ENCODE data around the gene SYNGAP1.

Gene SYNGAP1

DNA sequence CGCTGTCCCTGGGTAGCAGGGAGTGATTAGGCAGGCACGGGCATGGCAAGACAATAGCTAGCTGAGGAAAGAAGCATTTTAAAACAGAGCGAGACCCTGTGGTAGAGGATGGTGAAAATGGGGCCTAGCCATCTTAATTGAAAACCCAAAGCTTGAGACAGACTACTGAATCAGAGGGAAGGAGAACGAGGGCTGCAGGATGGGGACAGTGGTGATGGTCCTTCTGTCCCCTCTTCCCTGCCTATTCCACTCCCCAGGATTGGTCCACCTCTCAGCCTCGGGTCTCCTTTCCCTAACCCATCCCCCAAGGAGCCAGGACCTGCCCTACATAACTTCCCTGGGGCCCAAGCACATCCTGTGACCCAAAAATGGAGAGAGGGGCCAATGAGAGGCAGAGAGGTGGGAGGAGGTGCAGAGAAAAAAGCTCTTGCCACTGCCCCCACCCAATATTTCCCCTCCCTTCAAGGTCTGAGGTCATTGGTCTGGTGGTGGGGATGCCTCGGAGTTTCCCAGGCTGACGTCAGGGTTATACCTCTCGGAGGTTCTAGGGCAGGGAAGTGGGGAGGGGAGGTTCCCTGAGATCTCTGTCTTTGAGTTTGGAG lies 1.1 kb upstream of the SYNGAP1 start:
- Mint-ChIP-seq H3K36me3 (ENCODE audit: insufficient read depth) (peaks cover 28% of the 10 kb centered on the region), H3K4me1 (peaks cover 60% of the 10 kb centered on the region), H3K9me3 (no peaks in the 10 kb centered on the region), H3K27me3 (no peaks in the 10 kb centered on the region), H3K4me3 (peak overlapping the region; percentile 82), H3K27ac (ENCODE audit: low read depth) (peak overlapping the region; percentile 97)
- no peak for DNase-seq (ENCODE audit: low spot score in 2 of 2)
- no peak for ATAC-seq (replicated peaks; ENCODE audit: extremely low read depth, poor library complexity, severe bottlenecking)

DNA sequence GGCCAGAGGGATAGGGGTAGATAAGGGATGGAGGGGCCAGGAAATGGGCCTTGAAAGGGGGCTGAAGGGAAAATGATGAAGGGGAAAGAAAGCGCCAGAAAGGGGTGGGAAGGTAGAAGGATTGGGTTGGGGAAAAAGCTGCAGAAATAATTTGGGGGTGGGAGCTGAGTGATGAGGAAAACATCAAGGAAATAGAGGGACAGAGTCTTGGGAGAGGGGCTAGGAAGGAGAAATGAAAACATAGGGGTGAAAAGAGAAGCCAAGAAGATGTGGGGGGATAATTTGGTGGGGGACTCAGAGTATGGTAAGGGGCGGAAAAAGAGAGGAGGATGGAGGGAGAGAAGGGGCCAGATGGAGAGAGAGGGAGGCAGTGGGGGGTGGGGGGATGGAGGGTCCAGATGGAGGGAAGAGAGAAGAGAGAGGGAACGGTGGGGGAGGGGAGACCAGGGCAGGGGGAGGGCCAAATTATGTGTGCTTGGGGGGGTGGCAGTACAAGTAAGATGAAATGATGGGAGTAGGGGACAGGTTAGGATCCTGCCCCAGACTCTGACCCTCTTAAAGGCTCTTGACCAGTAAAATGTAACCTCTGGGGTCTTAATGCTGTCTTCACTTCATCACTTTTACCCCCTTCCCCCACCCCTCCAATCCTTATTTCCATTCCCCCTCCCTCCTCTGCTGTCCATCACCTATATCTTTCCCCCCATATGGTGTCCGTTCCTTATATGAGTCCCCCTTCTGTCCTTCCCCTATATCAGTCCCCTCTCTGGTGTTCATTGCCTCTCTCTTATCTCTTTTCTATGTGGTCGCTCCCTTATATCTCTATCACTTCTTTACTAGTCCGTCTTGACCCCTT lies 852 bp downstream of the SYNGAP1 start:
- Mint-ChIP-seq H3K36me3 (ENCODE audit: insufficient read depth) (peaks cover 19% of the 10 kb centered on the region), H3K27ac (ENCODE audit: low read depth) (peak overlapping the region; percentile 2), H3K9me3 (no peaks in the 10 kb centered on the region), H3K4me3 (peak overlapping the region; percentile 1), H3K27me3 (no peaks in the 10 kb centered on the region), H3K4me1 (peaks cover 61% of the 10 kb centered on the region)
- ATAC-seq (replicated peaks; ENCODE audit: extremely low read depth, poor library complexity, severe bottlenecking) (no peak), DNase-seq (ENCODE audit: low spot score in 2 of 2) (no peak)

DNA sequence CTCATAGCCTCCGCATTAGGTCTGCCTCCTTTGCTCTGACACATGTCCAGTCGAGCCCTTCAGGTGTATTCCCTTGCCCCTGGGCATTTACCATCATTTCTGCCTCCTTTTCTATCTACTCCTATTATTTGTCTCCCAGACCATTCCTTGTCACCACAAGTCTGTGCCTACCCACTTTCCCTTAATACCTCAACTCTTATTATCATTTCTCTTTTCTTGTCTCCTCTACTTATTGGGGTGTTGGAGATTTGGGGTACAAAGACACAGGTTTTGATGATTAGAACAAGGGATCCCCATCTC lies 1.4 kb downstream of the SYNGAP1 start:
- H3K9me3 Mint-ChIP-seq: no peaks in the 10 kb centered on the region
- H3K36me3 Mint-ChIP-seq (ENCODE audit: insufficient read depth): peaks cover 17% of the 10 kb centered on the region
- peak overlapping the region; percentile 2 for H3K27ac Mint-ChIP-seq (ENCODE audit: low read depth)
- peaks cover 59% of the 10 kb centered on the region for H3K4me1 Mint-ChIP-seq
- H3K27me3 Mint-ChIP-seq: no peaks in the 10 kb centered on the region
- DNase-seq (ENCODE audit: low spot score in 2 of 2) (no peak), ATAC-seq (replicated peaks; ENCODE audit: extremely low read depth, poor library complexity, severe bottlenecking) (no peak)
- H3K4me3 Mint-ChIP-seq: peak overlapping the region; percentile 1

DNA sequence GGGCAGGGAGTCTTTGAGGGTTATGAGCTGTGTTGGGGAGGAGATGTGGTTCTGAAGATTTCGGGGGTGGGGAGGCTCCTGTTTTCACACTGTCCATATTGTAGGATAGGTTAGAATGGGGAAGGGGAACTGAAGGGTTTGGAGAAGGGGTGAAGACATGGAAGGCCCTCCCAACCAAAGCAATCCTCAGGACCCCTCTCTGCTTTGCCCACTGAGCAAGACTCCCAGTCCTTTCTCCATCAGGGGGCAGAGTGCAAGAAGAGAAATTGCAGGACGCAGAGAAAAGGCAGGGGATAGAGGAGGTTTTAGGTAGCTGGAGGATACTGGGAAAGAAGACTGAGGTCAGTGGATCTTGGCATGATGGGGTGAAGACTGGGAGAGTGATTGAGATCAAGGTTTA lies 3.9 kb downstream of the SYNGAP1 start:
- Mint-ChIP-seq H3K4me3 (peak overlapping the region; percentile 79), H3K27ac (ENCODE audit: low read depth) (peak overlapping the region; percentile 87), H3K27me3 (no peaks in the 10 kb centered on the region), H3K9me3 (no peaks in the 10 kb centered on the region), H3K36me3 (ENCODE audit: insufficient read depth) (peaks cover 21% of the 10 kb centered on the region), H3K4me1 (peaks cover 54% of the 10 kb centered on the region)
- no peak for DNase-seq (ENCODE audit: low spot score in 2 of 2)
- ATAC-seq (replicated peaks; ENCODE audit: extremely low read depth, poor library complexity, severe bottlenecking): no peak

DNA sequence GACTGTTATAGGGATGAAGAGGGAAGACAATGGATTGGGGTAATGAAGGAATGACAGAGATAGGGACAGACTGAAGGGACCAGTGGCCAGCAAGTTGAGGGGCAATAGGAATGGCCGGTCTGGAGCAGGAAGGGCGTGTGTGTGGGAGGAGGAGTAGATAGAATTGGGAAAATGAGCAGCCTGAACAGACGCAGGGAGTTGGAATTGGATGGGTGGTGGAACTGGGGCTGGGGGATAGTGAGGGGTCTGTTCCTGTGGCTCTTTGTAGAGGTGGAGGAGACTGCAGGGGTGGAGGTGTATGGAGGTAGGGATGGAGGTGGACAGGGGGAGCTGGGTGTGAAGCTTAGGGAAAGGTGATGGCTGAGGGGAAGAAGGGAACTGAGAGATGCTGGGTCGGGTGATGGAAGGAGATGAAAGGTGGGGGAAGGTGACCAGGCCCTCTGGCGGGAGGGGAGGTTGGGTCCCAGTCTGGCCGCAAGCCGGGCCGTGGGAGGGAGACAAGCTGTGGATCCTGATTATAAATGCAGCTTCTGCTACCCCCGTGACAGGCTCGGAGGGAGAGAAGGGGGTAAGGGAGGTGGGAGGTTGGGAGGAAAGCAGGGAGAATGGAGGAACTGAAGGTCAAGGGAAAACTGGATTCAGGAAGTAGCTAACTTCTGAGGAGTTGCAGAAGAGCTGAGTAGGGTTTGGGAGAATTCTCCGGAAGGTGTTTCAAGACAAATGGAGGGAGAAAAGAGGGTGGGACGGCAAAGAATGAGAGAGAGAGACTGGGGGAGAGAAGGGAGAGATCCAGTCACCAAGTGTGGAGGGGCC lies 5.2 kb downstream of the SYNGAP1 start:
- Mint-ChIP-seq H3K4me1 (peaks cover 58% of the 10 kb centered on the region), H3K36me3 (ENCODE audit: insufficient read depth) (peaks cover 25% of the 10 kb centered on the region), H3K27ac (ENCODE audit: low read depth) (peak overlapping the region; percentile 87), H3K9me3 (no peaks in the 10 kb centered on the region), H3K27me3 (no peaks in the 10 kb centered on the region), H3K4me3 (peak overlapping the region; percentile 79)
- ATAC-seq (replicated peaks; ENCODE audit: extremely low read depth, poor library complexity, severe bottlenecking): no peak
- DNase-seq (ENCODE audit: low spot score in 2 of 2): no peak

DNA sequence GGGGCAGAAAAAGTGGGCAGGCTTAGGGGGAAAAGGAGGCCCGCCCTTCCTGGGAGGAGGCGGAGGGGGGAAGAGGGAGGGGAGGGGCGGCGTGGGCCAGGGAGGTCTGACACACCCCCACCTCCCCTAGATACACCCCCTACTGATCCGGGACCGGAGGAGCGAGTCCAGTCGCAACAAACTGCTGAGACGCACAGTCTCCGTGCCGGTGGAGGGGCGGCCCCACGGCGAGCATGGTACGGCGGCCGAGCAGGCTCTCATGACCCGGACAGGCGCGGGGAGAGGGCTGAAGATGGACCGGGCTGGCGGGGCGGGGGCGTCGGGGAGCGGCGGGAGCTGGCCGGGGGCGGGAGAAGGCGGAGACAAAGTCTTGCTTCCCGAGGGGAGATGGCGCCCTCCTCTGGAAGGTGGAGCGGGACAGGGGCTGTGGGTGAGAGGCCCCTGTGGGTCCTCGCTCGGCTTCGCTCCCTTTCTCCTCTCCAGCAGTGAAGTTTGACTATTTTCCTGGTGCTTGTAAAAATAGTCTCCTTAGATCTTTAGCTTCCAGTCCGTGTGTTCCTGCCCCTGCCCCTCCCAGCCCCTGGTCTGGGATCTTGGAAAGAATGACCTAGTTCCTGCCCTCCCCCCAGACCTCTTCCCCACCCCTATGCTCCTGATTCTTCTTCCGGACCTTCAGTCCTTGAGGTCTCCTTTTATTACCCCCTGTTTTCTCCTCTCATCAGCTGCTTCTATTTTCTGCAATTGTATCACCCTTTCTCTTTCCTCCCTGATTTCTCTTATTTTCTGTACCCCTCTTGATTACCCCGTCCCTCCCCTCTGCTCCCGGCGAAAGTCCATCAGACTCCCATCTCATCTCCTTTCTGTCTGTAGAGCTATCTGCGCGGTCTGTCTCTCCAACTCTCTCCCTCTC lies 6.1 kb downstream of the SYNGAP1 start:
- H3K27me3 Mint-ChIP-seq: no peaks in the 10 kb centered on the region

DNA sequence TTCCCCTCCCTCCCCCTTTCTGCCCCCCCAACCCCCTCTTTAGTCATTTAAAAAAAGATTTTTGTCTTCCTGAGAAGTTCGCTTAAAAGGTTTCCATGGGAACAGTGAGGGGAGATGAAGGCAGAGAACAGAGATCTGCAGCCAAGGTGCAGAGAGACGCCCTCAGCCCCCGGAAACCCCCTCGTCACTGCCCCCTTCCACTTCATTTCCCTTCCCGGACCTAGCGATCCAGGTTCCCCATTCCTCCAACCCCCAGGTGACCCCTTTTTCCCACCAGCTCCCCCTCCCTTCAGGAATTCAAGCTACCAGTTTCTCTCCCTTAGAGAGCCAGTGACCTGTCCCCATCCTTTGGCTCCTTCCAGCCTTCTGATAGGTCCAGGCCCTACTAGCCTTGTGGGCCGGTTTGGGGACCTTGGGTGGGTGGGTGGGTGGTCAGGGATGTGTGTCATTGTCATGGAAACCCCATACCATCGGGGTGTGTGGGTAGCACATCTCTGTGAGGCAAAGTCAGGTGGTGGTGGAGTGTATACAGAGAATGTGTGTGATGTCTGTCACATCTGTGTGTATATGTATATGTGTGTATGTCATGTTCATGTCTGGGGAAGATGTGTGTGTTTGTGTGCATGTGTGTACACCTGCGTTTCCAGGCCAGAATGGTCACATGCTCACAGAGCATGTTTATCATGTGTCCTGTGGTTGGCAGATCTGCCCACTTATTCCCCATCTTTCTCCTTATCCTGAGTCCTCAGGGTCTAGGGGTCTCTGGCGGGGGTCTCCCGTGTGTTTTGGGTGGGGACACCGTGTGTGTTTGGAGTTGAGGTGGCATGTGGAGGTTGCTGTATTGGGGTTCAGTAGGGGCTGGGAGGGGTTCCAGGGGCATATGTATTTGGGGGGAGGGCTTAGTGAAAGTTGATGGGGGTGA lies 7.0 kb downstream of the SYNGAP1 start:
- Mint-ChIP-seq H3K4me1 (peaks cover 74% of the 10 kb centered on the region), H3K9me3 (no peaks in the 10 kb centered on the region), H3K4me3 (peak overlapping the region; percentile 79), H3K27ac (ENCODE audit: low read depth) (peak overlapping the region; percentile 87), H3K27me3 (no peaks in the 10 kb centered on the region), H3K36me3 (ENCODE audit: insufficient read depth) (peaks cover 27% of the 10 kb centered on the region)
- DNase-seq (ENCODE audit: low spot score in 2 of 2): peak in 1 of 2 donors; percentile 46
- peak; percentile 62 for ATAC-seq (replicated peaks; ENCODE audit: extremely low read depth, poor library complexity, severe bottlenecking)

More for the DNA sequence above, 6.1 kb downstream of the SYNGAP1 start:
- H3K27ac Mint-ChIP-seq (ENCODE audit: low read depth): peak overlapping the region; percentile 87
- H3K4me3 Mint-ChIP-seq: peak overlapping the region; percentile 79
- peaks cover 66% of the 10 kb centered on the region for H3K4me1 Mint-ChIP-seq
- H3K9me3 Mint-ChIP-seq: no peaks in the 10 kb centered on the region
- H3K36me3 Mint-ChIP-seq (ENCODE audit: insufficient read depth): peaks cover 25% of the 10 kb centered on the region
- peak; percentile 49 to 62 for DNase-seq (ENCODE audit: low spot score in 2 of 2)
- ATAC-seq (replicated peaks; ENCODE audit: extremely low read depth, poor library complexity, severe bottlenecking): peak; percentile 35

DNA sequence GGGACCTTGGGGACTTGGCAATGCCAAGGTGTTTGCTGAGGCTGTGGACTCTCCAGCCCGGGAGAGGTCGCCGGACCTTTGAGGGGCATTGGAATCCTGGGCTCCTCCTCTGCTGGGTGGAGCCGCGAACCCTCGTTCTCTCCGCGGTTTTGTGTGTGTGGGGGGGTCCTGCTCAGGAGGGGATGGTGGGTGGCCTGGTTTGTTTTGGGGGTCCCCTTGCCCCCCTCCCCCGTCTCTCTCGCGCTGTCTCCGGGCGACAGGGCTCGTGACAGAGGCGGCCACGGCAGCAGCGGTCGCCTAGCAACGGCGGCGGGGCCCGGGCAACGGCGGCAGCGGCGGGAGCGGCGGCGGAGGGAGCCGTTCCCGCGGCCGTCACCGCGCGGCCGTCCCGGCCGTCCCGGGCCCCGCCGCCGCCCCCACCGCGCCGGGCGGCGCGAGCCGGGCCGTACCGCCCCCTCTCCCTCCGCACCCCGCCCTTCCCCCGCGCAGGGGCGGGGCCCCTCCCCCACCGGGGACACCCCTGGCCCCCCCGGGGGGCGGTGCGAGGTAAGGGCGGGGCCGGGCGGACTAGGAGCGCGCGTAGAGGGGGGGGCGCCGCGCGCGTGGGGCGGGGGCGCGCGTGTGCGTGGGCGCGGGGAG lies 7.8 kb downstream of the SYNGAP1 start:
- DNase-seq (ENCODE audit: low spot score in 2 of 2) (peak in 1 of 2 donors; percentile 42), ATAC-seq (replicated peaks; ENCODE audit: extremely low read depth, poor library complexity, severe bottlenecking) (peak; percentile 2)
- peaks cover 82% of the 10 kb centered on the region for H3K4me1 Mint-ChIP-seq
- H3K9me3 Mint-ChIP-seq: no peaks in the 10 kb centered on the region
- H3K27me3 Mint-ChIP-seq: no peaks in the 10 kb centered on the region
- peak overlapping the region; percentile 87 for H3K27ac Mint-ChIP-seq (ENCODE audit: low read depth)
- peaks cover 27% of the 10 kb centered on the region for H3K36me3 Mint-ChIP-seq (ENCODE audit: insufficient read depth)
- H3K4me3 Mint-ChIP-seq: peak overlapping the region; percentile 79

DNA sequence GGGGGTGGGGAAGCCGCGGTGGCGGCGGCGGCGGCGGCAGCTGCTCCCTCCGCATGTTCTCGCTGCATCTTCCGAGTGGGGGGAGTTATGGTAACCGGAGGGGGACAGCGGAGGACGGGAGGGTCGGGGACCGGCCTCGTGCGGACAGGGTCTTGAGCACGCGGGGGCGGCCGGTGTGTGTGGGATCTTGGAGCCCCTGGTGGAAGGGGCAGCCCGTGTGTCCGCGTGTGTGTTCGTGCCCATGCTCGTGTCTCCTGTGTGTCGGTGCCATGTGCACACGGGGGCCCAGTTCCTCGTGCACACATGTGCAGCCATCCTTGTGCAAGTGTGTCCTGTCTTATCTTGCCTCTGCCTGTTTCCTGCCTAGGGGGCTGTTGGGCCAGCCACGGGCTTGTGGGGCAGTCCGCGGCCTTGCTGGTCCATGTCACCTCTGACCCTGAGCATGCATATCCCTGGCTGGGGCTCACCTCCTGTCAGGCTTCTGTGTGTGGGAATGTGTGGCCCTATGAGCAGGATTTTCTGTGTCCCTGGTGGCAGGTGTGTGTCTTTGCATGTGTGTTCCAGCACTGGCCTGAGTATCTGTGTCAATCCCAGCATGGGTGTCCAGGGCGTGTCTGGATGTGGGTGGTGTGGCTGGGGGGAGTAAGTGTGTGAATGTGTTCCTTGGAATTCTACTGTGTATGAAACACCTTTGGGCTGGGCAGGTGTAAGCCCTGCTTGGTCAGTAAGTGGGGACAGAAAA lies 8.5 kb downstream of the SYNGAP1 start:
- no peak for DNase-seq (ENCODE audit: low spot score in 2 of 2)
- Mint-ChIP-seq H3K4me3 (peak overlapping the region; percentile 79), H3K36me3 (ENCODE audit: insufficient read depth) (peaks cover 29% of the 10 kb centered on the region), H3K4me1 (peaks cover 86% of the 10 kb centered on the region), H3K27ac (ENCODE audit: low read depth) (peak overlapping the region; percentile 87), H3K27me3 (no peaks in the 10 kb centered on the region), H3K9me3 (no peaks in the 10 kb centered on the region)
- no peak for ATAC-seq (replicated peaks; ENCODE audit: extremely low read depth, poor library complexity, severe bottlenecking)

DNA sequence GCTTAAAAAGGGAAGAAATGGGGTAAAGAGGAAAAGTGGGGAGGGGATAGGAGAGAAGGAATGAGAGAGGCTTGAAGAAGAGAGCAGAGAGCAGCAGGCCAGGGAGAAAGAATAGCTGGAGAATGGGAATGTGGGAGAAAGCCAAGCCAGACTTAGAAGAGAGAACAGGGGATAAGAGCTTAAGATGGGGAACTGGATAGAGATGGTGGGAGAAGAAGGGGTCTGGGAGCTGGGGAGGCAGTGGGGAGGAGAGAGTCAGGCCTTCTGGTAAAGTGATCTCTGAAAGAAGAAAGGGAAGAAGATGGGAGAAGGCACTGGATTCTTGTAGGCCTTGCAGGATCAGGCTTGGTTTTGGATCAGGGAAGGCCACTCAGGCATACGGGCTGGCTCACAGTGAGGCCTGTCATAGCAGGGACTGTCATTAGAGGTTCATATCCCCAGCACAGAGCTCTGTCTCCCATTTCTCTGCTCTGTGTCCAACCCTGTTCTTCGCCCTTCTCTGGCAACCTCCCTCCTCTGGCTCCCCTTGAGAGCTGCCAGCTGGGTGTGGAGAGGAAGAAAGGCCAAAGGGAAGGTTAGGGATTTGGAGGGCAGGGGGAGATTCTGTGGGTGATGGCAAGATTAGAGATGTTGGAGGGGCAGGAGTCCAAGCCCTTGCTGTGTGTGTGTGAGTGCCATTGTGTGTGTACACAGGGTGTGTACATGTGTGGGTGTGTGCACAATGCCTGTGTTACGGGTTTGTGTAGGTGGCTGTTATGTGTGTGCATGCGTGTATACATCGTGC lies 9.3 kb downstream of the SYNGAP1 start:
- Mint-ChIP-seq H3K27me3 (no peaks in the 10 kb centered on the region), H3K36me3 (ENCODE audit: insufficient read depth) (peaks cover 29% of the 10 kb centered on the region), H3K9me3 (no peaks in the 10 kb centered on the region), H3K27ac (ENCODE audit: low read depth) (peak overlapping the region; percentile 87), H3K4me1 (peaks cover 84% of the 10 kb centered on the region), H3K4me3 (peak overlapping the region; percentile 79)
- ATAC-seq (replicated peaks; ENCODE audit: extremely low read depth, poor library complexity, severe bottlenecking) (no peak), DNase-seq (ENCODE audit: low spot score in 2 of 2) (no peak)
